Subcutaneous abdominal adipose tissue (tissue), 5 donors: ENCODE measurements around the gene SCLT1.

ENCODE experiments used
- H3K27ac ChIP-seq: one replicate; pipeline ENCODE4 v1.7.0; 2013; ENCODE audit warnings: low read depth, mild to moderate bottlenecking, inconsistent platforms, low read length, moderate library complexity
- H3K27me3 ChIP-seq, 5 donors: one replicate each; pipeline ENCODE4 v1.7.0; 2013; ENCODE audit warnings: low read length in 5 of 5, inconsistent platforms in 1 of 5; ENCODE audit not compliant: control insufficient read depth in 5 of 5, insufficient read depth in 4 of 5
- H3K36me3 ChIP-seq, 5 donors: one replicate each; pipeline ENCODE4 v1.7.0; 2013; ENCODE audit warnings: low read length in 5 of 5; ENCODE audit not compliant: control insufficient read depth in 5 of 5, insufficient read depth in 5 of 5
- H3K4me1 ChIP-seq, 5 donors: one replicate each; pipeline ENCODE4 v1.7.0; 2013; ENCODE audit warnings: low read length in 5 of 5, mild to moderate bottlenecking in 3 of 5, moderate library complexity in 1 of 5; ENCODE audit not compliant: control insufficient read depth in 5 of 5, insufficient read depth in 5 of 5
- H3K4me3 ChIP-seq, 5 donors: one replicate each; pipeline ENCODE4 v1.7.0; 2013; ENCODE audit warnings: low read length in 5 of 5, low read depth in 1 of 5
- H3K9ac ChIP-seq, 5 donors: one replicate each; pipeline ENCODE4 v1.7.0; 2013; ENCODE audit warnings: low read length in 5 of 5, mild to moderate bottlenecking in 4 of 5, moderate library complexity in 3 of 5
- H3K9me3 ChIP-seq, 5 donors: one replicate each; pipeline ENCODE4 v1.7.0; 2013; ENCODE audit warnings: low read length in 5 of 5; ENCODE audit not compliant: control insufficient read depth in 5 of 5
- donor health status: healthy.
- donor health status: healthy.
- donor health status: healthy.
- donor health status: healthy.
- donor health status: healthy.

SCLT1 gene

GRCh38 chr4:128978985-128979384, 114.4 kb downstream of the SCLT1 start:
- H3K36me3 ChIP-seq: peaks cover 0 to 2% (median 0%) of the 10 kb centered on the region in 5 donors
- H3K4me3 ChIP-seq: no peak overlapping the region
- no peak overlapping the region for H3K9ac ChIP-seq
- H3K27me3 ChIP-seq: no peaks in the 10 kb centered on the region
- no peak overlapping the region for H3K27ac ChIP-seq
- peaks cover 0 to 5% (median 0%) of the 10 kb centered on the region in 5 donors for H3K4me1 ChIP-seq
- no peaks in the 10 kb centered on the region for H3K9me3 ChIP-seq

DNA sequence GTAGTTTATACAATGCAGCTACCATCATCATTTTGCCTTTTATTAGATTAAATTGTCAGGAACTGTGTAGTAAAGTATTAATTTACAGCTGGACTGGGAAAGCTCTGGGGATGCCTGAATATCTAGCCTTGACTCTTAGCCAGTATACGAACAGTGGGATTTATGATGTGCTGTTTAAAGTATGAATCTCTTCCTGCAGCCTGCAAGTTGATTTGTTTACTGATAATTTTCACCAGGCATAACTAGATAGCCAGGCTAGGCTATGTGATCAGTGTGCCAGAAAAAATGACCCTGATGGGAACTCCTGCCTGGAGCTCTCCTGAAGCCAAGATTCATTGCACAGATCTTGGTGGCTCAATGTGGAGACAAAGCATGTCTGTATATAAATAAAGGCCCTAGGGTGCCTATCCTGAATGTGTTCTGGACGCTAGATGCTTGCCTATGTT, 119.2 kb downstream of the SCLT1 start:
- Histone ChIP-seq H3K4me3 (no peak overlapping the region), H3K27ac (no peak overlapping the region), H3K9ac (no peak overlapping the region), H3K4me1 (peaks cover 0 to 5% (median 0%) of the 10 kb centered on the region in 5 donors), H3K9me3 (no peaks in the 10 kb centered on the region), H3K27me3 (no peaks in the 10 kb centered on the region), H3K36me3 (no peaks in the 10 kb centered on the region)

DNA sequence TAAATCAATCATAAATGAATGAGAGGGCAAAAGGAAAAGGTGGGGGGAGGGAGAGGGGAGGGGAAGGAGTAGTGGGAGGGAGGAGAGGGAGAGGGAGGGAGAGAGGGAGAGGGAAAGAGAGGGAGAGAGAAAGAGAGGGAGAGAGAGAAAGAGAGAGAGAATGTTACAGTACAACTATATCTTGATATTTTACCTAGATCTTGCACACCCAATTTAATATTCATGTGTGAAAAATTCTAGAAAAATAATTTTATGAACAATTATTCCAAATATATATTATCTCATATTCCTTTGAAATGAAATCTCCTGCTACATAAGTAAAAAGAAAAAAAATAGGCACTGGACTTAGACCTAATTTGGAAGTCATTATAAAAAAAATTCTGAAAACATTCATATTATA, 120.0 kb downstream of the SCLT1 start:
- Histone ChIP-seq H3K36me3 (peaks cover 0 to 6% (median 0%) of the 10 kb centered on the region in 5 donors), H3K4me1 (peaks cover 0 to 5% (median 0%) of the 10 kb centered on the region in 5 donors), H3K27ac (no peak overlapping the region), H3K9me3 (no peaks in the 10 kb centered on the region), H3K4me3 (no peak overlapping the region), H3K9ac (no peak overlapping the region), H3K27me3 (no peaks in the 10 kb centered on the region)

- Histone ChIP-seq H3K27ac (no peak overlapping the region), H3K9ac (no peak overlapping the region), H3K9me3 (no peaks in the 10 kb centered on the region), H3K27me3 (no peaks in the 10 kb centered on the region), H3K4me3 (no peak overlapping the region), H3K36me3 (peaks cover 0 to 10% (median 0%) of the 10 kb centered on the region in 5 donors), H3K4me1 (no peaks in the 10 kb centered on the region)
Observed at GRCh38 chr4:128961405-128961804, 131.9 kb downstream of the SCLT1 start.

GRCh38 chr4:128958194-128958593, 135.1 kb downstream of the SCLT1 start:
- Histone ChIP-seq H3K27ac (no peak overlapping the region), H3K9ac (no peak overlapping the region), H3K9me3 (no peaks in the 10 kb centered on the region), H3K4me1 (peaks cover 0 to 3% (median 0%) of the 10 kb centered on the region in 5 donors), H3K4me3 (no peak overlapping the region), H3K36me3 (peaks cover 0 to 10% (median 0%) of the 10 kb centered on the region in 5 donors), H3K27me3 (no peaks in the 10 kb centered on the region)

- Histone ChIP-seq H3K9ac (no peak overlapping the region), H3K4me1 (peaks cover 0 to 3% (median 0%) of the 10 kb centered on the region in 5 donors), H3K27me3 (no peaks in the 10 kb centered on the region), H3K36me3 (peaks cover 0 to 10% (median 0%) of the 10 kb centered on the region in 5 donors), H3K4me3 (no peak overlapping the region), H3K27ac (no peak overlapping the region), H3K9me3 (no peaks in the 10 kb centered on the region)
Observed at GRCh38 chr4:128957459-128957858, 135.9 kb downstream of the SCLT1 start.

- no peak overlapping the region for H3K4me3 ChIP-seq
- H3K9me3 ChIP-seq: no peaks in the 10 kb centered on the region
- H3K9ac ChIP-seq: no peak overlapping the region
- peaks cover 0 to 10% (median 0%) of the 10 kb centered on the region in 5 donors for H3K36me3 ChIP-seq
- H3K27me3 ChIP-seq: no peaks in the 10 kb centered on the region
- H3K4me1 ChIP-seq: peaks cover 0 to 3% (median 0%) of the 10 kb centered on the region in 5 donors
- no peak overlapping the region for H3K27ac ChIP-seq
Observed at GRCh38 chr4:128955751-128956150, 137.6 kb downstream of the SCLT1 start.

DNA sequence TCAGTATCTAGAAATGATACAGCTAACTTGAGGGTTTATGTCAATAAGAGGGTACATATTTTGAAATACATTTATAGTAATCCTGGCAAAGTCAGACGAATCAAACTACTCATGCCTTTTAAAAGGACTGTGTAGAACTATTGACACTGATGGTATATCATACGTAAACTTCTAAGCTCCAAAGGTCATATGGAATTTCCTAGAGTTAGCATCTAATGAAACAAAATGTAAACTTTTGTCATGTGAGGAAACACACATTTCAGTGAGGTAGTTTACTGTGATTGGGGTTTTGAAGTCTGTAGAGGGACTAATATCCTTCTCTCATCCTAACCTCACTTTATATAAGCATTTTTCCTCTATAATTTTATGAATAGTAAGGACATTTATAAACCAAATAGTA, 138.4 kb downstream of the SCLT1 start:
- Histone ChIP-seq H3K9ac (no peak overlapping the region), H3K4me1 (peaks cover 0 to 3% (median 0%) of the 10 kb centered on the region in 5 donors), H3K4me3 (no peak overlapping the region), H3K9me3 (no peaks in the 10 kb centered on the region), H3K27me3 (no peaks in the 10 kb centered on the region), H3K27ac (no peak overlapping the region), H3K36me3 (peaks cover 0 to 10% (median 0%) of the 10 kb centered on the region in 5 donors)

GRCh38 chr4:128951316-128951715, 142.0 kb downstream of the SCLT1 start:
- H3K9me3 ChIP-seq: no peaks in the 10 kb centered on the region
- no peak overlapping the region for H3K9ac ChIP-seq
- H3K27ac ChIP-seq: no peak overlapping the region
- H3K36me3 ChIP-seq: peaks cover 0 to 4% (median 0%) of the 10 kb centered on the region in 5 donors
- no peaks in the 10 kb centered on the region for H3K27me3 ChIP-seq
- no peak overlapping the region for H3K4me3 ChIP-seq
- H3K4me1 ChIP-seq: peaks cover 0 to 3% (median 0%) of the 10 kb centered on the region in 5 donors

GRCh38 chr4:128950796-128951195, 142.5 kb downstream of the SCLT1 start:
- no peak overlapping the region for H3K9ac ChIP-seq
- H3K9me3 ChIP-seq: no peaks in the 10 kb centered on the region
- peaks cover 0 to 4% (median 0%) of the 10 kb centered on the region in 5 donors for H3K36me3 ChIP-seq
- H3K4me3 ChIP-seq: no peak overlapping the region
- H3K27ac ChIP-seq: no peak overlapping the region
- no peaks in the 10 kb centered on the region for H3K27me3 ChIP-seq
- H3K4me1 ChIP-seq: peaks cover 0 to 1% (median 0%) of the 10 kb centered on the region in 5 donors
